Gastroesophageal sphincter (tissue), 3 donors: ENCODE measurements around the gene RABAC1.

Experiments used
- CTCF ChIP-seq, 4 experiments: fragments of 200-600 bp in 2 of 4; fragments of 450-650 bp in 2 of 4; sonication (generic) in 1 of 4; IDR thresholded peaks; one replicate each; pipeline ENCODE4 v1.5.1; 2017 to 2019; ENCODE audit warnings: antibody characterized with exemption in 4 of 4, mild to moderate bottlenecking in 2 of 4, moderate library complexity in 2 of 4
- POLR2A ChIP-seq, 2 donors: fragments of 450-650 bp; IDR thresholded peaks; one replicate each; pipeline ENCODE4 v1.6.1; 2017; ENCODE audit warnings: antibody characterized with exemption in 2 of 2, mild to moderate bottlenecking in 2 of 2, moderate library complexity in 1 of 2

- TF ChIP-seq CTCF (IDR thresholded peaks at IDR 0.05) (no peak), POLR2A (IDR thresholded peaks at IDR 0.05) (no peak)
Measured at GRCh38 chr19:41940731-41941409, 18.3 kb downstream of the RABAC1 start.
